GM21786 (cell line): ENCODE data around the gene GAN.
"Not testable (repeated sequence)": the region's sequence is repeated elsewhere in the genome, so short reads cannot be mapped to it uniquely, and the experiment has no call there.

Source experiments
- ATAC-seq: cut with Tn5 transposase; IDR thresholded peaks from one replicate; pipeline ENCODE4 v1.9.1; 2021; ENCODE audit not compliant: unreplicated experiment

GAN gene

DNA sequence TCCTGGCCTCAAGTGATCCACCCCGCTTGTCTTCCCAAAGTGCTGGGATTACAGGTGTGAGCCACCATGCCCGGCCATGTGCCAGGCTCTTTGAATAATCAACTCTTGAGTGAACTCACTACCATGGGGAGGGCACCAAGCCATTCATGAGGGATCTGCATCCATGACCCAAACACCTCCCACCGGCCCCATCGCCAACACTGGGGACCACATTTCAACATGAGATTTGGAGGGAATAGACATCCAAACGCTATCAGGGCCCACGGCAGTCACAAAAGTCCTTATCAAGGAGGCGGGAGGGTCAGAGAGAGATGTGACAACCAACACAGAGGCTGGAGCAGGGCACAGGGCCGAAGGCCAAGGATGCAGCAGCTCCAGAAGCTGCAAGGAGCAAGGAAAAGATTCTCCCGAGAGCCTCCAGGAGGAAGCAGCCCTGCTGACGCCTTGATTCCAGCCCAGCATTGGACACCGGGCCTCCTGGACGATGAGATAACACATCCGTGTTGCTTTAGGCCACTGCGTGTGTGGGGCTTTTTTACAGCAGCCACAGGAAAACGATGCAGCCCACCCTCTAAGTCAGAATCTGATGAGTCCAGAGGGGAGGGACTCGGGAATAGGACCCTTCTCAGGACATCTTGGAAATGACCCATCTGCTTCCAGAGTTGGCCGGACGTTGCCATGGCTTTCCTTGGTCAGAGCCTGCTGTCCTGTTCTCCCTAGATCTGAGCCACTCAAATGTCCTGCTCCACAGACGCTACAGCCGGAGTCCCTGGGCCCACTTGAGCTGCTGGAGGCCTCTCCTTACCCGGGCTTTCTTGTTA lies 82.5 kb downstream of the GAN start:
- no peak for ATAC-seq

DNA sequence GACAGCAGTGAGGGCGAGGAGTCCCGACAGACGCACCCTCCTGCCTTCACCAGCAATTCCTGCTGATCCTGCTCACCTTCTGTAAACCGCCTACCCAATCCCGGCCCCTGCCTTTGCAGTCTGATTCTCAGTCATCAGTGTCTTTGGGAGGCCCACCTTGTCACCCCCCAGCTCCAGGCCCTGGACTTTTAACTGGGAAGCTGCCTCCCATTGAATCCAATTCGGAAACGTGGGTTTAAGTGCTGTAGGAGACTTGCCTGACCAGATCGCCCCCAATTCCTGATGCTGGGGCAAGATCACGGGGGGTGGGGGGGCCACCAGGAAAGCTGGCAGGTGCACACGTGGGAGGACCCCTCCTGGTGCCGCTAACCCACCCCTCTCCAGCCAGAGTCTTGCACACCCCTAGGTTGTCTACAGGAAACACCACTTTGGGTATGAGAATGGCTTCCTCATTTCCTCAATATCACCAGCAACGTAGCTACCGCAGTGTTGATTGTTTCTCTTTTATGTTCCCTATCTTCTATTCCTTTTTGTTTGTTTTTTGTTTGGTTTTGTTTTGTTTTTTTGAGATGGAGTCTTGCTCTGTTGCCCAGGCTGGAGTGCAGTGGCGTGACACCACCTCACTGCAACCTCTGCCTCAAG lies 83.2 kb downstream of the GAN start:
- ATAC-seq: no peak

DNA sequence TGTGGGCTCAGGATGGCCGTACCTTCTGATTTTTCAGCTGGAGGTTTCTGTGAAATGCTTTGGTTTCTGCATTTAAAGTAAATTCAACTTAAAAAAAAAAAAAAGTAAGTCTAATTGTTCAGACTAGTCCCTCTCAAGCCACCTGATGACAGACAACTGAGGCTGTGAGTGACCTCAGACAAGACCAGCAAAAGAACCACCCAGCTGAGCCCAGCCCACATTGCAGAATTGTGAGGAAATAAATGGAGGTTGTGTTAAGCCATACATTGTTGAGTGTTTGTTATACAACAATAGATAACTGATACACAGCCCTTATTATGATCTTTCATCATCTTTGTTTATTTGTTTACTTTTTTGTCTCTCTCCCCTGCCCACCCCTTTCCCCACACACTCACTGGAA lies 85.1 kb downstream of the GAN start:
- no peak for ATAC-seq

DNA sequence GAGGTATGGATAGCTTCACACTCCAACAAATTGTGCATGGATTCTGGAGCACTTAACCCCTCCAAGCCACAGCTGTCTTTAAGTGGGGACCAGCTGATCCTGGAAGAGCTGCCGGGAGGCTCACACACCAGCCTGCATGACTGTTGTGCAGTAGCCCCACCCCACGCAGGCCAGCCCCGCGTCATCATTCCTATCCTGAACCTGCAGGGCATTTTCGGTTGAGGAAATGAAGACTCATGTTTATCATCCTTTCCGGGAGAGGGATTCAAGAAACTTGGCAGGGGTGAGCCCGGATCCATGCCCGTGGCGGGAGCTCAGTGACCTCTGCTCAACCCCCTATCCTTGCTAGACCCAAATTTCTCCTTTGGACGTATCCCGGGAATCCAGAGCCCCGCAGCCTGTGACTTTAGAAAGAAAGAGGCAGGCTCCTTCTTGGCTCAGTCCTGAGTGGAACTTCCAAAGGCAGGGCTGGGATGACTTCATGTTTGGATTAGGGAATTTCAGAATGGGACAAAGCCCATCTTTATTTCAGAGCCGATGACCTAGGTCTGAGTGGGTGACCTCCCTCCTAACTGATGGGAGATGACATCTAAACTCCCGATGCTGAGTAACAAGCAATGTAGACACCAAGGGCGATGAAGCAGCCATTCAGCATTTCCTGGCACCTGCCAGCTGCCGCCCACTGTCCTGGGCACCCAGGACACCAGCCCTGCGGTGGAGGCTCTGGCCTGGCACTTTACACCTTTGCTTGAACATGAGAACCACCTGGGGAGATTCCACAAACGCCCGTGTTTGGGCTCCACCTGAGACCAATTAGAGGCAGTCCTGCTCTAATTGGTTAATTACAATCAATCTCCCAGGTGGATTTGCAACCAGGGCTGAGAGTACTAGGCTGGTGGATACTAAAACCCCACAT lies 86.5 kb downstream of the GAN start:
- ATAC-seq: no peak

DNA sequence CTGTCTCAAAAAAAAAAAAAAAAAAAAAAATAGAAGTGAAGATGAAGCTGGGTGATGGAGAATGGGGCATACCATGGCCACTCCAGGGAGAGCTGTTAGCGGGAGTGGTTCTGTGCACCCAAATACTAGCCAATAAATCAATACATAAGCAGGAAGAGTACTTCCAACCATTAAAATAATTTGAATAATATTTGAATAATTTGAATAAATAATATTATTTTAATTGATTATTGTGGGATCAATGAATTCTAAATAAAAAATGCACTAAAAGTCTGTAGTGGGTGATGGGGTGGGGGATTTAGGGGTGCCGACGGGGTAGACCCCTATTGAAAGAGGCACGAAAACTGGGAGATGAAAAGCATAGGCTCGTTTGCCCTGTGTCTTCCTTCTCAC lies 88.4 kb downstream of the GAN start:
- no peak for ATAC-seq

DNA sequence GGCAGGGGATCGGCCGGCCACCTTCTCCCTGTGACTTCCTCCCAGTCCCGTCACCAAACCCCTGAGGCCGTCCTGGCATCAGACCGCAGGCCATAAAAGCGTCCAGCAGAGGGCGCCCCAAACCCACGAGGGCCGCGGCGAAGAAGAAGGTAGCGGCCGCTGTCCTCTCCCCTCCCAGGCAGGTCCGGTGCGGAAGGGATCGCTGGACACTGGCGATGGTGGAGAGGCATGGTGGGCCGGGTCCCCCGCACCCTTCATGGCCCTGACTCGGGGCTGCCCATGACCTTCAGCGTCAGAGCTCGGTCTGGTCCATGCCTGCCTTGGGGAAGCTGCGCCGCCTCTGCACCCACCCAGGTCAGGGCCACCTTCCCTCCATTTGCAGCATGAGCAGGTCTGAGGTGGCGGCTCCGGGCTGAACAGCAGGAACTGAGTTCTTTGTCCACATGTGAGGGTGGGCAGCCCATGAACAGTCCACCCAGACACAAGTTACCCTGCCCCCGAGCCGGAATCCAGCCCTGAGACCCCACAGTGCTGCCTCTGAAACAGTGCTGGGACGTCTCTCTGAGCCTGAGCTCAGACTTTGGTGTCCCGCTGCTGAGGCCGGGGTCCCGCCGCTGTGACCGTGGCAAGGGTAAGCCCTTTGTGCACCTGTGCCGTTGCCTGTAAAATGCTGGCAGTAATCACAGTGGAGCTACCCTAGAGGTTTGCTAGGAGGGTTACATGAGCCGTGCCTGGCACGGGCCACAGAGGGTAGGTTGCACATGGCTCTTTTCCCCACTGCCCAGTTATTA lies 89.0 kb downstream of the GAN start:
- ATAC-seq: no peak

DNA sequence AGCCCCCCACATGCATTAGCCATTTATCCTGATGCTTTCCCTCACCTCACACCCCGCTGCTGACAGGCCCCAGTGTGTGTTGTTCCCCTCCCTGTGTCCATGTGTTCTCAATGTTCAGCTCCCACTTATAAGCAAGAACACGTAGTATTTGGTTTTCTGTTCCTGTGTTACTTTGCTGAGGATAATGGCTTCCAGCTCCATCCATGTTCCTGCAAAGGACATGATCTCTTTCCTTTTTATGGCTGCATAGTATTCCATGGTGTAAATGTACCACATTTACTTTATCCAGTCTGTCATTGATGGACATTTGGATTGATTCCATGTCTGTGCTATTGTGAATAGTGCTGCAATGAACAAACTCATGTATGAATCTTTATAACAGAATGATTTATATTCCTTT lies 90.2 kb downstream of the GAN start:
- not testable (repeated sequence) for ATAC-seq

DNA sequence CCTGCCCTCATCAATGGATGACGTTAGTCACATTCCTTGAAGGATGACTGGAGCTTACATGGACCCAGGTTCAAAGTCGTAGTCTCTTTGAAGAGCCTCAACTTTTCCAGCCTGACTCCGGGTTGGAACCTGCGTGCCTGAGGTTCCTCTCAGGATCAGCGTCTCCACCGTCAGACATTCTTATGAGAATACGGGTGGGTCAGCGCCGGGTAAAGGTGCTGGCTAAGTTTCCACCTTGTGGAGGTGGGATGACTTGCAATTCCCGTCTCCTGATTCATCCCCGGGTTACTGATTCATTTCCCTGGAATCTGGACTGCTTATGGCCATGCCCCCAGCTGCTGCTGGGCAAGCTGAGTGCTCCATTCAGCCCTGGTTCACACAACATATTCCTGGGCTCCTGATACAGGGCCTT lies 90.9 kb downstream of the GAN start:
- no peak for ATAC-seq

DNA sequence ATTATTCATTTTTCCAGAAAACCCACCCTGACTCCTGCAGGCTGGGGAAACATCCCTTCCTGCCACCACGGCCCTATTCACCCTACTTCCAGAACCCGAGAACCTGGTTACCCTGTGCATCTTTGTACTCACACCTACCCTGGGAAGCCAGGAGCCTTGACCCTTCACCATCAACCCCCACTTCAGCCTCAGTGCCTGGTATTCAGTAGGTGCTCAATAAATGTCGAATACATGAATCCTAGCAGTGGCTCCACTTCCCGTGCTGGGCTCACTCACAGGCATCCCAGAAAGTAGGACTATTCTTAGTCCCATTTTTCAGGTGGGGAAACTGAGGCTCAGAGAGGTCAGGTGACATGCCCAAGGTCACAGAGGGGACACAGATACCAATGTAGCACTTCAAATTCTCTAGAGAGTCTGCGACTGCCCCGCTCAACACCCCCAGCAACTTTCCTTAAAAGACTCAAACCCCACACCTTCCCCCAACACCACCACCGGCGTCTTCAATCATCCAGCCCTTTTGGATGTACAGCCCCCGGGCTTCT lies 93.7 kb downstream of the GAN start:
- no peak for ATAC-seq

DNA sequence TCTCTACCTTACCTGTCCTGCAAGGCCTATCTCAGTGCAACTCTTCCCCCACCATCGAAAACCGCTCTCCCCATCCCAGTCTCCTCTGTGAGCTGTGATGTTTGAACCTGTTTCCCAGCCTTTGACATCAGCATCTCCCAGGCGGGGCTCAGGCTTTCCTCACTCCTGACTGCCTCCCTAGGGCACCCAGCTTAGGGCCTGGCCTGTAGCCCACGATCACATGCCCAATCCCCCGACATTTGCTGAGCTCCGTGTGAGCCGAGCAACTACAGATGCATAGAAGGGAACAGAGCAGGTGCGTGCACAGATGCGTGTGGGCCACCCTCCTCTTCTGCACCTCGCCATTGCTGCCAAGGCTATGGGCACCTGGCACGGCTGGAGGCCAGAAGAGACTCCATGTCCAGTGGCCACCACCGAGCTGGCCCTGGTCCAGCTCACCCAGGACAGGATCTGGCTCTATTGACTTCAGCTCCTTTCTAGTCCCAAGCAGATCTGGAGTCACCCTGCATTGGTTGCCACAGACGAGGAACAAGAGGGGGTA lies 94.3 kb downstream of the GAN start:
- ATAC-seq: no peak

DNA sequence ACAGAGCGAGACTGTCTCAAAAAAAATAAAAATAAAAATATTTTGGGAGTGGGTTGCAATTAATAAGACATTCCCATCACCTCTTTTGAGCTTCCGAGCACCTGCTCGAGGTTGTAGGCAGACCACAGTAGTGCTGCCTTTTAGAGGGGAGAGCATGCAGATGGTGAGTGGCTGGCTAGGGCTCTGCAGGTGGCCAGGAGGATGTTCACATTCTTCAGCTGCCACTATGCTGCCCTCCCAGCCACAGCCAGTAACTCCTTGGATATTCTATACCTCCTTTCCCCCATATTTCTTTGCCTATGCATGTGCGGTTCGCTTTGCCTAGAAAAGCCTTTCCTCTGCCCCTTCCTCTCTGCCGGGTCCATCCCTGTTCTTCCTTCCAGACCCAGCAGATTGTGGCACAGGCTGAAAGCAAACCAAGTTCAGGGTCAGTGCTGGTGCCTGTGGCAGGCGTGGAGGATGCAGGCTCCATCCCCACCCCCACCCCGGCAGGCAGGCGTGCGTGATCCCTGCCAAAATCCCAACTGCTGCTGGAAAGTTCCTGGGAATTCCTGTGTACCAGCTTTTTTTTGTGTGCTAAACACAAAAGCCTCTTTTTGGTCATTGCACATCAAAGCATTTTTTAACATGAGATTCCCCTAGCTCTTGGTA lies 96.0 kb downstream of the GAN start:
- ATAC-seq: no peak

DNA sequence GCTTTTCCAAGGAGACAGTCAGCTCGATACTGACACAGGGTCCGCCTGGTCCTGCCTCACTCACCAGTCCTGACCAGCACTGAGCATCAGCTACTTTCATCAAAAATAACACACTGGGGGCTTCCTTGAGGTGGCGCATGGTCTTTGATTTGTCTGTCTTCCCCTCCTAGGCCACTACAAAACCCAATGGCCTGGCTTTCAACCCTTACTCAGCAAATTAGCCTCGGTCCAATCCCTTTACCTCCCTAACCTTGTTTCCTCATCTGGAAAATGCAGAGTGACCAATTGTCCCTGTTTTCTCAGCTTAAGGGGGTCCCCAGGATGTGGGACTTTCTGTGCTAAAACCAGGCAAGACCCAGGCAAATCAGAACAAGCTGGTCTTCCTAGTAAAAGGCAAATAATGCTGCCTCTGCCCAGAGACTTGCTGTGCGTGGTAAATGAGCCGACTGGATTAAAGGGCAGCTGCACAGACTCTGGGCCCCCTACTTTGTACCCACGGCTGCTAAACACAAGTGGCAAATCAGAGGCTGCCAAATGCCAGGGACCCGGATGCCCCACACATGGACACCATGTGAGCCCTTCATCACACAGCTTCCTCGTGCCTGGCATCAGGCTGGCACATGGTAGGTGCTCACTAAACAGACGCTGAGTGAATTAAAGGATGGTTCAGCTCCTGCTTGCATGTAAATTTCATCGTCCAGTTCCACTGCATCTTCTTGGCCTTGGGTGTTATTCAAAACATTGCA lies 98.7 kb downstream of the GAN start:
- ATAC-seq: no peak

DNA sequence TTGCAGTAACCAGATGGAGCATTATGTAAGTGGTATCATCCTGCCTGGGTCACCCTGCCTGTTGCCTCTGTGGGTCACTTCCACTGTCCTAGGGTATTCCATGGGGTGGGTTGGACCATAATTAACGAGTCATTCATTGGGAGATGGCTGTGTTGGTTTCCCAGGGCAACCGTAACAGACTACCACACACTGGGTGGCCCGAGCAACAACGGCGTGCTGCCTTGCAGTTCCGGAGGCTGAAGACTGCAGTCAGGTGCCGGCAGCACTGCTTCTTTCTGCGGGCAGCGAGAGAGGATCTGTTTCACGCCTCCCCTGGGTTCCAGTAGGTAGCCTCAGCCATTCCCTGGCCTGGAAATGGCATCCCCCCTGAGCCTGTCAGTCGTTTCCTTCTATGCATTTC lies 101.0 kb downstream of the GAN start:
- ATAC-seq: no peak

DNA sequence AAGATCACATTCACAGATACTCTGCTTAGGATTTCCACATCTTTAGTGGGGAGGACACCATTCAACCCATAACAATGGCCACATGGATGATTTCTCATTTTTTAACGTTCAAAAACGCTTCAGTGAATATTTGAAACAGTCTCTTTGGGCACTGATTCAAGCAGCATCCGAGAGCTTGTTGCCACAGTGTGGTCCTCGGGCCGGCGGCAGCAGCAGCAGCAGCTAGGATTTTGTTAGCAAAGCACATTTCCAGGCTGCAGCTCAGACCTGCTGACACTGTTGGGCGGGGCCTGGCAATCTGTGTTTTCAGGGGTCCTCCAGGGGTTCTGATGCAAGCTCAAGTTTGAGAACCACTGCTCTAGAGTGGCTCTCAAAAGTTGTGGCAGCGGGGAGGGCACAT lies 102.0 kb downstream of the GAN start:
- no peak for ATAC-seq

DNA sequence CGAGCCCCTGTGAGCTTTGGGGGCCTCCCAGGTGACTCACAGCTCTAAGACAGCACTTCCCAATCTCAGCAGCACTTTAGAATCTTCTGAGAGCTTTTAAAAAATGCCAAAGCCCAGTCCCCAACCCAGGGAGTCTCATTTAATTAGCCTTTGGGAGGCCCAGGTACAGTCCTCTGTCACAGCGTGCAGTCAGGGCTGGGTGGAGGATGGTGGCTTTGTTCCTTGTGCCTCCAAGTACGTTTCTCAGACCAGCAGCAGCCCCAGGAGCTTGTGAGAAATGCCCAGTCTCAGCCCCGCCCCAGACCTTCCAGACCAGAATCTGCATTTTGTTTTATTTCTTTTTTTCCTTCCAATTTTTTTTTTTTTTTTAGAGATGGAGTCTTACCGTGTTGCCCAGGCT lies 102.4 kb downstream of the GAN start:
- ATAC-seq: no peak

DNA sequence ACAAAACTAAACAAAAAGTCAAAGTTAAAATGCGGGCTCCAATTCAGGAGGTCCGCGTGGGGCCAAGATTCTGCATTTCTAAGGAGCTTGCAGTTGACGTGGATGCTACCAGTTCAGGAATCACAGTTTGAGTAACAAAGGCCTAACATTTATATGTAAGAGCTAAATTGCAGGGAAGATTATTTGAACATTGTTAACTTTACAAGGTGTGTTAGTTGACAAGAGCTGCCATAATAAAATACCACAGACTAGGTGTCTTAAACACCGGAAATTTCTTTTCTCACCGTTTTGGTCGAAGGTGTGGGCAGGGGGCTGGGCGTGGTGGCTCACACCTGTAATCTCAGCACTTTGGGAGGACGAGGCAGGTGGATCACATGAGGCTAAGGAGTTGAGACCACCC lies 105.0 kb downstream of the GAN start:
- ATAC-seq: no peak

DNA sequence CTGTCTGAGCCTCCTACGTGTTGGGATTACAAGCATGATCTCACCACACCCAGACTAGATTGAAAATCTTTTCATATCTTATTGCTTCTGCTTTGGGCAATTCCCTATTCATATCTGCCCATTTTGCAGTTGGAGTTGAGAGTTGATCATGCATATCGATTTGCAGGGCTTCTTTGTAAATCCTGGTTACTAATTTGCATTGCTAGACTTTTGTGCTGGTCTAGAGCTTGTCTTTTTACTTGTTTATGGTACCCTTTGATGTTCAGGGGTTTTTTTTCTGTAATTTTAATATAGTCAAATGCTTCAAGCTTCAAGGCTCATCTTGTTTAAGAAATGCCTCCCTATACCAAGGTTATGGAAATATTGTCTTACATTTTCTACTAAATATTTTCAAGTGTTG lies 106.4 kb downstream of the GAN start:
- ATAC-seq: no peak

DNA sequence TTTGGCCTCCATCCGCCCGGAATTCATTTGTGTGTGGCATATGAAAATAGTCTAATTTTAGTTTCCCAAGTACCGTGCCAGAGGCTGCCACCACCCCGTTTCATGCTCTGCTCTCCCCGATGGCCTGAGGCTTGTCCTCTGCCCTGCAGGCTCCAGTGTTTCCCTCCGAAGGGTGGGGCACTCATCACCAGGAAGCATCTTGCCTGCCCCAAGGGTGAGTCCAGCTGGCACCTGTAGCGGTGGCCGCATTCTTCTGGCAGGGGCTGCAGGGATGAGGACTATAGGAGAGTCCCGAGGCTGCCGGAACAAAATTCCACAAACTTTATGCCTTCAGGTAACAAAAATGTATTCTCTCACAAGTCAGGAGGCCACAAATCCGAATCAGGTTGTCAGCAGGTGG lies 106.8 kb downstream of the GAN start:
- ATAC-seq: no peak

DNA sequence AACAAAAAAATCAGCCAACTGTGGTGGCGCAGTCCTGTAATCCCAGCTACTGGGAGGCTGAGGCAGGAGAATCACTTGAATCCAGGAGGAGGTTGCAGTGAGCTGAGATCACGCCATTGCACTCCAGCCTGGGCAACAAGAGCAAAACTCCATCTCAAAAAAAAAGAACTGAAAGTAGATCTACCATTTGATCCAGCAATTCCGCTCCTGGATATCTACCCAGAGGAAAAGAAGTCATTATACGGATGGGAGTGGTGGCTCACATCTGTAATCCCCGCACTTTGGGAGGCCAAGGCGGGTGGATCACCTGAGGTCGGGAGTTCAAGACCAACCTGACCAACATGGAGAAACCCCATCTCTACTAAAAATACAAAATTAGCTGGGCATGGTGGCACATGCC lies 107.4 kb downstream of the GAN start:
- not testable (repeated sequence) for ATAC-seq
